ENCODE data around the gene AGRP.

- TF ChIP-seq POLR2A (IDR thresholded peaks at IDR 0.05), result no peak
- TF ChIP-seq, protein P1, sequence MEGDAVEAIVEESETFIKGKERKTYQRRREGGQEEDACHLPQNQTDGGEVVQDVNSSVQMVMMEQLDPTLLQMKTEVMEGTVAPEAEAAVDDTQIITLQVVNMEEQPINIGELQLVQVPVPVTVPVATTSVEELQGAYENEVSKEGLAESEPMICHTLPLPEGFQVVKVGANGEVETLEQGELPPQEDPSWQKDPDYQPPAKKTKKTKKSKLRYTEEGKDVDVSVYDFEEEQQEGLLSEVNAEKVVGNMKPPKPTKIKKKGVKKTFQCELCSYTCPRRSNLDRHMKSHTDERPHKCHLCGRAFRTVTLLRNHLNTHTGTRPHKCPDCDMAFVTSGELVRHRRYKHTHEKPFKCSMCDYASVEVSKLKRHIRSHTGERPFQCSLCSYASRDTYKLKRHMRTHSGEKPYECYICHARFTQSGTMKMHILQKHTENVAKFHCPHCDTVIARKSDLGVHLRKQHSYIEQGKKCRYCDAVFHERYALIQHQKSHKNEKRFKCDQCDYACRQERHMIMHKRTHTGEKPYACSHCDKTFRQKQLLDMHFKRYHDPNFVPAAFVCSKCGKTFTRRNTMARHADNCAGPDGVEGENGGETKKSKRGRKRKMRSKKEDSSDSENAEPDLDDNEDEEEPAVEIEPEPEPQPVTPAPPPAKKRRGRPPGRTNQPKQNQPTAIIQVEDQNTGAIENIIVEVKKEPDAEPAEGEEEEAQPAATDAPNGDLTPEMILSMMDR (IDR thresholded peaks at IDR 0.05), result no peak
Observed at GRCh38 chr16:67483150-67483549, at the start of gene AGRP.

All from Peyer's patch (tissue), 4 donors.